ENCODE results near the gene BCAS1.

DNA sequence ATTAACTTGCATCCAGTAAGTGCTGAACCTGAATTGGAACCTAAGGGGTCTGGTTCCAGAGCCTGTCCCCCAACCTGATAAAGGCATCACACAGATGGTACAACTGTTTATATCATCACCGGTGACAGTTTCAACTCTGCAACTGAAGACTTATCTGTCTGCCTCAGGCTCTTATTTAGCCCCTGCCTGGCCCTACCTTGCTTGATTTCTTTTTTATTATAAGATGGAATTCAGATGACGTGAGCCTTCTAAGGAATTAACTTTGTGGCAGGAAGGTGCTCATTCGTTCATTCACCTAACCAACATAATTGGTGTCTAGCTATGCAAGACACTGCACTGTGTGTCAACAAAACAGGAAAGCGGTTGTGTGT lies 175.0 kb downstream of the BCAS1 start:
- no peak for TF ChIP-seq POLR2A (IDR thresholded peaks at IDR 0.05)
- TF ChIP-seq, protein P1, sequence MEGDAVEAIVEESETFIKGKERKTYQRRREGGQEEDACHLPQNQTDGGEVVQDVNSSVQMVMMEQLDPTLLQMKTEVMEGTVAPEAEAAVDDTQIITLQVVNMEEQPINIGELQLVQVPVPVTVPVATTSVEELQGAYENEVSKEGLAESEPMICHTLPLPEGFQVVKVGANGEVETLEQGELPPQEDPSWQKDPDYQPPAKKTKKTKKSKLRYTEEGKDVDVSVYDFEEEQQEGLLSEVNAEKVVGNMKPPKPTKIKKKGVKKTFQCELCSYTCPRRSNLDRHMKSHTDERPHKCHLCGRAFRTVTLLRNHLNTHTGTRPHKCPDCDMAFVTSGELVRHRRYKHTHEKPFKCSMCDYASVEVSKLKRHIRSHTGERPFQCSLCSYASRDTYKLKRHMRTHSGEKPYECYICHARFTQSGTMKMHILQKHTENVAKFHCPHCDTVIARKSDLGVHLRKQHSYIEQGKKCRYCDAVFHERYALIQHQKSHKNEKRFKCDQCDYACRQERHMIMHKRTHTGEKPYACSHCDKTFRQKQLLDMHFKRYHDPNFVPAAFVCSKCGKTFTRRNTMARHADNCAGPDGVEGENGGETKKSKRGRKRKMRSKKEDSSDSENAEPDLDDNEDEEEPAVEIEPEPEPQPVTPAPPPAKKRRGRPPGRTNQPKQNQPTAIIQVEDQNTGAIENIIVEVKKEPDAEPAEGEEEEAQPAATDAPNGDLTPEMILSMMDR (IDR thresholded peaks at IDR 0.05) = no peak
